Muscle of back (tissue), 11 donors: ENCODE measurements around the gene SLC25A25. TPM values are rescaled to one million over a fixed set of nuclear protein-coding genes. Genes with fewer than 3 reads are reported as not detected.

ENCODE experiments used
- DNase-seq, 3 donors: peaks; one replicate each; pipeline versions ENCODE4 v3.0.0 to v3.0.0-alpha.2; 2013
- polyA plus RNA-seq, 10 donors: library from polyadenylated mRNA; unstranded; fragments of 120-200 nt; gene quantifications; one replicate each; pipeline ENCODE4 v1.2.1, GENCODE V29; 2013; ENCODE audit not compliant: insufficient read length in 10 of 10

Gene SLC25A25
- polyA plus RNA-seq, 10 donors: 9.6 to 16.2 (median 12.0) TPM

- peak in 1 of 3 donors; percentile 43 for DNase-seq
These were observed 75.7 kb downstream of the SLC25A25 start for GRCh38 chr9:128143525-128144238.

- no peak for DNase-seq
These were observed 76.5 kb downstream of the SLC25A25 start for GRCh38 chr9:128144239-128145181.

- no peak for DNase-seq
These were observed 77.5 kb downstream of the SLC25A25 start for GRCh38 chr9:128145536-128145935.

- no peak for DNase-seq
These were observed 77.9 kb downstream of the SLC25A25 start for GRCh38 chr9:128145951-128146351.

- no peak for DNase-seq
These were observed 78.6 kb downstream of the SLC25A25 start for GRCh38 chr9:128146591-128147120.

- DNase-seq: no peak
These were observed 80.5 kb downstream of the SLC25A25 start for GRCh38 chr9:128148509-128149000.

GRCh38 chr9:128149001-128149701, 81.1 kb downstream of the SLC25A25 start, which contains the start of gene LCN2:
Gene LCN2, plus strand, starts transcription at chr9:128149453. Its CDS starts 73 bp downstream, at chr9:128149526.
- peak in 1 of 3 donors; percentile 58 for DNase-seq

GRCh38 chr9:128149951-128150593, 82.0 kb downstream of the SLC25A25 start:
- DNase-seq: no peak

- no peak for DNase-seq
These were observed 82.7 kb downstream of the SLC25A25 start for GRCh38 chr9:128150594-128151308.

- no peak for DNase-seq
These were observed 83.5 kb downstream of the SLC25A25 start for GRCh38 chr9:128151309-128152132.

- DNase-seq: no peak
These were observed 84.4 kb downstream of the SLC25A25 start for GRCh38 chr9:128152133-128153059.

GRCh38 chr9:128153060-128153946, 85.3 kb downstream of the SLC25A25 start:
- DNase-seq: no peak

- no peak for DNase-seq
These were observed 86.1 kb downstream of the SLC25A25 start for GRCh38 chr9:128153947-128154695.

- DNase-seq: no peak
These were observed 87.9 kb downstream of the SLC25A25 start for GRCh38 chr9:128155736-128156500.
